AG09309 (cell line): Measurements from ENCODE around the gene LYSMD2.

Experiments used
- DNase-seq: peaks from one replicate; pipeline ENCODE4 v3.0.0-alpha.2; 2010; ENCODE audit warnings: low read depth
- H3K4me3 ChIP-seq: 2 replicates; pipeline ENCODE4 v1.5.1; 2011; ENCODE audit warnings: mild to moderate bottlenecking, low read depth, low read length, moderate library complexity; ENCODE audit not compliant: control insufficient read depth
- CTCF ChIP-seq: IDR thresholded peaks from 2 replicates; pipeline ENCODE4 v1.5.1; 2011; ENCODE audit warnings: mild to moderate bottlenecking, low read depth, low read length, inconsistent platforms; ENCODE audit not compliant: insufficient read depth, control insufficient read depth; ENCODE audit errors: missing control alignments

The LYSMD2 gene

DNA sequence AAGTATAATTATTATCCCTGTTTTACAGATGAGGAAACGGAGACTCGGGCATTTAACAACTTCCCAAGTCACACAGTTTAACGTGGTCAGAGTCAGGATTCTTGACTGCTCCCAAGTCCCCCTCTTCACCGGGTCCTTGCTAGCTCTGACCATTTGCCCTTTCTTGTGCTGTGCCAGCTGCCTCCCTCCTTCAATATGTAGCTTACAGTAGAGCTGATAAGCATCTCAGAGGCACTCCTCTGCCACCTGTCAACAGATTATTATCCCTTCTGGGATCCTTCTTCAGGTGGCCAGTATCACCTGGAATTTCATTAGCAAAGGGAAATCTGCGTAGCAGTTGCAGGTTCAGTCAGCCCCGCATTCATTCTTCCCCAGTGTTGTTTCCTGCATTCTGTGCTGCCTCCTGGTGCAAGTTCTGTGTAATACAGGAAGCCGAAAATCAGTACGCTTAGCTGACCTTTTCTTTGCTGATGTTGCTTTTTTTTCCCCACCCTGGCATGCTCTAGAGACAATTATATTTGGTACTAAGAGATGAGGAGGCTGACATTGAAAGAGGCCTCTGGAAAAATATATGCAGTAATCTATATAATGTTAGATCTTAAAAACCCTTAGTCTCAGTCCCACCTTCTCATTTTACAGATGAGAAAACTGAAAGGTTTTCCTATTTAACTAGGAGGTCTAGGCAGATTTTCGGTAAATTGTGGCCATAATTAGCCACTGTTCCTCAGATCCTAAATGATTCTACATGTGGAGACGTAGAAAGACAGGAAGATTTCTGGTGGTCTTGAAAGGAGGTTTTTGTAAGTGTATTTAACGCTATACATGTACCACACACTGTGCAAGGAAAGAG, 38.7 kb upstream of the LYSMD2 start:
- peak; percentile 77 for TF ChIP-seq CTCF
- no peak overlapping the region for H3K4me3 ChIP-seq
- no peak for DNase-seq

- TF ChIP-seq CTCF: no peak
- no peak overlapping the region for H3K4me3 ChIP-seq
- no peak for DNase-seq
Observed at GRCh38 chr15:51774916-51775315, 37.5 kb upstream of the LYSMD2 start.

DNA sequence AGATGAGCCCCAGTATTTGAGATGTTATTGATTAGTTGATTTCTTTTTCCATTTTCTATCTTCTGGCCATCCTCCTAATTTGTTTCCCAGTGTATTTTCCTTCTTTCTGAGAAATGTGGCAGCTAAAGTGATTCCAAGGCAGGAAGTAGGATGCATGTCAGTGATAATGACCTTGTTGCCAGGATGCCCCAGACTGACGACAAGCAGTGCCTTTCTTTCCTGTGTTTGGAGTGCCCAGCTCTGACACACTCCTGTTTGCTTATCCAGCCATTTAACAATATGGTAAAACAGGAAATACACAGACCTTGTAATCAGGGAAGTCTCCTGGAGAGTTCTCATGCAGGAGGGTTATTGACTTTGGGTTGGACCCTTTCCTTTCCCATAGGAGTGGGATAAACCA, 34.3 kb upstream of the LYSMD2 start:
- TF ChIP-seq CTCF: no peak
- no peak overlapping the region for H3K4me3 ChIP-seq
- DNase-seq: no peak

DNA sequence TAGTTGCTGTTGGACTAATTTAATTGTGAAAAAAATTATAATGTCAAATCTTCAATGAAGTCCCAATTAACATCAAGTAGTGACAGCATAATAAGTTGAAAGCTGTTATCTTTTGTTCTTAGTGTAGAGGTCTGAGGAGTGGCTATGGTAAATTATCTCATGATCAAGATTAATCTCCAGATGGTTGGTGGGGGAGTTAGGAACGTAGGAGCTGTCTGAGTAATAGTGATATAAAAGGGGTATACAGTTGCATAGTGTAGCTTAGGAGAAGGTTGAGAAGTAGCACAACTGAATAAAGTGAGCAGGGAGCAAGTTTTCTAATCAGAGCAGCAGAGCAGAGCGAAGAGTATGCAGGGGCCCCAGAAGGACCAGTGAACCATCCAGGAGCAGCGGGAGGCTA, 33.4 kb upstream of the LYSMD2 start:
- no peak overlapping the region for H3K4me3 ChIP-seq
- DNase-seq: no peak
- TF ChIP-seq CTCF: no peak

- no peak for DNase-seq
- H3K4me3 ChIP-seq: no peak overlapping the region
- TF ChIP-seq CTCF: no peak
Observed at GRCh38 chr15:51768018-51768417, 30.6 kb upstream of the LYSMD2 start.

DNA sequence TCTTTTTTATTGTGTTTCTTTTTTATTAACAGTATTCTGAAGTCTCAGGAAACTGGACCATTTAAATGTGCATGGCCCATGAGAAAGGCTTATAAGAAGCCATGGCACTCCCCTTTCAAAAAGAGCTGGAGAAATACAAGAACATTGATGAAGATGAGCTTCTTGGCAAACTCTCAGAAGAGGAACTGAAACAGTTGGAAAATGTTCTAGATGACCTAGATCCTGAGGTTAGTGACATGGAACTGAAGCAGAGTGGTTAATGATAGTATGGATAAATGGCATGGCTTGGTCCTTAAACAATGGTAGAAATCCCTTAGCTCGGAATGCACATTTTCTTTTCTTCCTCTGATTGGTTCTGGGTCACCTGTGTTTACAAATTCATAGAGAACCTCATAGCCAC, 28.9 kb upstream of the LYSMD2 start:
- TF ChIP-seq CTCF: no peak
- DNase-seq: no peak
- H3K4me3 ChIP-seq: no peak overlapping the region
